SU-DHL-6 (cell line): Measurements from ENCODE around the gene DCUN1D5.

ENCODE experiments used
- H2AFZ ChIP-seq: fragments of 200-600 bp; sonication (generic); 2 replicates; pipeline ENCODE4 v1.6.1; 2014; ENCODE audit warnings: low read depth, mild to moderate bottlenecking, moderate library complexity, mixed read lengths, antibody characterized with exemption, low read length; ENCODE audit not compliant: severe bottlenecking
- H3F3A ChIP-seq: fragments of 200-600 bp; shearing (Covaris generic); 2 replicates; pipeline ENCODE4 v1.6.0; 2016; ENCODE audit warnings: antibody characterized with exemption, mild to moderate bottlenecking; ENCODE audit not compliant: insufficient read depth
- H3K27ac ChIP-seq: fragments of 200-600 bp; sonication (generic); 2 replicates; pipeline ENCODE4 v1.5.1; 2016; ENCODE audit warnings: low read depth, mild to moderate bottlenecking, low read length, moderate library complexity, mixed read lengths
- H3K27me3 ChIP-seq: fragments of 200-600 bp; sonication (generic), shearing (Covaris generic); 2 replicates; pipeline ENCODE4 v1.6.0; 2014; ENCODE audit warnings: mild to moderate bottlenecking, low read length
- H3K36me3 ChIP-seq: fragments of 200-600 bp; sonication (generic); 2 replicates; pipeline ENCODE4 v1.6.1; 2014; ENCODE audit warnings: mild to moderate bottlenecking, low read length, mixed read lengths
- H3K4me2 ChIP-seq: fragments of 300-600, 200-600 bp; shearing (Covaris generic), sonication (generic); 2 replicates; pipeline ENCODE4 v1.6.0; 2014; ENCODE audit warnings: low read length, low read depth, mild to moderate bottlenecking; ENCODE audit not compliant: poor library complexity, severe bottlenecking
- H3K4me3 ChIP-seq: fragments of 200-600 bp; sonication (generic); 2 replicates; pipeline ENCODE4 v1.5.1; 2014; ENCODE audit warnings: antibody characterized with exemption, low read length, mild to moderate bottlenecking, mixed read lengths; ENCODE audit not compliant: insufficient read depth, poor library complexity, severe bottlenecking
- H3K79me2 ChIP-seq: fragments of 200-600 bp; sonication (generic); 2 replicates; pipeline ENCODE4 v1.6.1; 2014; ENCODE audit warnings: mild to moderate bottlenecking, low read length, moderate library complexity; ENCODE audit not compliant: insufficient read depth
- H3K9ac ChIP-seq: fragments of 200-600 bp; sonication (generic); 2 replicates; pipeline ENCODE4 v1.7.0; 2014; ENCODE audit warnings: mild to moderate bottlenecking, low read length
- H3K9me2 ChIP-seq: fragments of 200-600 bp; sonication (generic); replicated peaks from 2 replicates; pipeline ENCODE4 v1.6.1; 2014; ENCODE audit warnings: low read length; ENCODE audit not compliant: insufficient read depth
- H3K9me3 ChIP-seq: fragments of 200-600 bp; sonication (generic); 2 replicates; pipeline ENCODE4 v1.6.1; 2014; ENCODE audit warnings: low read length, mixed read lengths; ENCODE audit not compliant: insufficient read depth
- H4K20me1 ChIP-seq: fragments of 200-600 bp; sonication (generic); 2 replicates; pipeline ENCODE4 v1.6.1; 2014; ENCODE audit warnings: low read depth, mild to moderate bottlenecking, antibody characterized with exemption, low read length, moderate library complexity, mixed read lengths
- EZH2phosphoT487 ChIP-seq: fragments of 200-600 bp; sonication (generic), shearing (Covaris generic); conservative IDR thresholded peaks from 2 replicates; pipeline ENCODE4 v1.6.1; 2018; ENCODE audit warnings: mild to moderate bottlenecking, antibody characterized with exemption, low read length, moderate library complexity, mixed read lengths
- TF ChIP-seq, protein P1 (sequence below): fragments of 200-600 bp; sonication (generic); IDR thresholded peaks from one replicate; pipeline ENCODE4 v1.5.1; 2017; ENCODE audit warnings: antibody characterized with exemption, mild to moderate bottlenecking, low read length, moderate library complexity; ENCODE audit not compliant: insufficient read depth, poor library complexity, severe bottlenecking

DCUN1D5 gene

DNA sequence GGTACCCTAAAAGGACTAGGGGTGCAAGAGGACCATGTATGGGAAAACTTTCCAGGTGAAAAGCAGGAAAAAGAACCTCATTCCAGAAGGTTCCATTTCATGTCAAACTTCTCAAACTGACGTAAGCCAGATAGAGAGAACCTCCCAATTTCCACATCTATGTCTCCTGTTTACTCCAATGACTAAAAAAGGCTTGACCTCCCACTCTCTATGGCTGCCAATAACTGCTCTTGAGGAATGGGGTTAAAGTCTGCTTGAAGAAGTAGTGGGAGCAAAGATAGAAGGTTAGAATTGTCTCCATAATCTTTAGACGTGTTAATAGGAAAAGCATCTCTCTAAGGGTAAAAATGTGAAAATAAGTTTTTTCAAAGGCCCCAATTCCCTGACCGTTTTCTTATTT is 38.0 kb downstream of the DCUN1D5 start:
- H3F3A ChIP-seq, result peaks cover 17% of the 10 kb centered on the region
- no peak overlapping the region for H3K4me2 ChIP-seq
- H3K9me2 ChIP-seq, result no peaks in the 10 kb centered on the region
- no peaks in the 10 kb centered on the region for H3K9me3 ChIP-seq
- peaks cover 9% of the 10 kb centered on the region; the same call in 1 of the 2 replicates for H3K36me3 ChIP-seq
- no peaks in the 10 kb centered on the region for H4K20me1 ChIP-seq
- no peak overlapping the region for H3K27ac ChIP-seq
- no peak overlapping the region for H3K4me3 ChIP-seq
- no peaks in the 10 kb centered on the region for H3K27me3 ChIP-seq
- H3K9ac ChIP-seq, result no peak overlapping the region
- TF ChIP-seq EZH2phosphoT487, result no peak
- TF ChIP-seq, protein P1, sequence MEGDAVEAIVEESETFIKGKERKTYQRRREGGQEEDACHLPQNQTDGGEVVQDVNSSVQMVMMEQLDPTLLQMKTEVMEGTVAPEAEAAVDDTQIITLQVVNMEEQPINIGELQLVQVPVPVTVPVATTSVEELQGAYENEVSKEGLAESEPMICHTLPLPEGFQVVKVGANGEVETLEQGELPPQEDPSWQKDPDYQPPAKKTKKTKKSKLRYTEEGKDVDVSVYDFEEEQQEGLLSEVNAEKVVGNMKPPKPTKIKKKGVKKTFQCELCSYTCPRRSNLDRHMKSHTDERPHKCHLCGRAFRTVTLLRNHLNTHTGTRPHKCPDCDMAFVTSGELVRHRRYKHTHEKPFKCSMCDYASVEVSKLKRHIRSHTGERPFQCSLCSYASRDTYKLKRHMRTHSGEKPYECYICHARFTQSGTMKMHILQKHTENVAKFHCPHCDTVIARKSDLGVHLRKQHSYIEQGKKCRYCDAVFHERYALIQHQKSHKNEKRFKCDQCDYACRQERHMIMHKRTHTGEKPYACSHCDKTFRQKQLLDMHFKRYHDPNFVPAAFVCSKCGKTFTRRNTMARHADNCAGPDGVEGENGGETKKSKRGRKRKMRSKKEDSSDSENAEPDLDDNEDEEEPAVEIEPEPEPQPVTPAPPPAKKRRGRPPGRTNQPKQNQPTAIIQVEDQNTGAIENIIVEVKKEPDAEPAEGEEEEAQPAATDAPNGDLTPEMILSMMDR, result no peak
- H2AFZ ChIP-seq, result no peak overlapping the region
- no peaks in the 10 kb centered on the region for H3K79me2 ChIP-seq

GRCh38 chr11:103051981-103052380 is 40.0 kb downstream of the DCUN1D5 start:
- H4K20me1 ChIP-seq, result no peaks in the 10 kb centered on the region
- H3K4me3 ChIP-seq, result no peak overlapping the region
- H3K4me2 ChIP-seq, result no peak overlapping the region
- H3K79me2 ChIP-seq, result no peaks in the 10 kb centered on the region
- no peak overlapping the region for H3K27ac ChIP-seq
- H3K27me3 ChIP-seq, result no peaks in the 10 kb centered on the region
- no peaks in the 10 kb centered on the region for H3K36me3 ChIP-seq
- no peak overlapping the region for H2AFZ ChIP-seq
- H3K9ac ChIP-seq, result no peak overlapping the region
- H3K9me3 ChIP-seq, result no peaks in the 10 kb centered on the region
- no peaks in the 10 kb centered on the region for H3K9me2 ChIP-seq
- H3F3A ChIP-seq, result peaks cover 13% of the 10 kb centered on the region
- TF ChIP-seq, protein P1, result no peak
- no peak for TF ChIP-seq EZH2phosphoT487

GRCh38 chr11:103051151-103051801 is 40.7 kb downstream of the DCUN1D5 start:
- no peaks in the 10 kb centered on the region for H4K20me1 ChIP-seq
- H3K27me3 ChIP-seq, result no peaks in the 10 kb centered on the region
- no peak overlapping the region for H3K9ac ChIP-seq
- H3K4me2 ChIP-seq, result no peak overlapping the region
- H3K79me2 ChIP-seq, result no peaks in the 10 kb centered on the region
- TF ChIP-seq, protein P1, result no peak
- TF ChIP-seq EZH2phosphoT487, result no peak
- no peaks in the 10 kb centered on the region for H3K9me2 ChIP-seq
- no peak overlapping the region for H2AFZ ChIP-seq
- H3K27ac ChIP-seq, result no peak overlapping the region
- no peaks in the 10 kb centered on the region for H3K36me3 ChIP-seq
- H3F3A ChIP-seq, result peaks cover 8% of the 10 kb centered on the region
- no peak overlapping the region for H3K4me3 ChIP-seq
- H3K9me3 ChIP-seq, result no peaks in the 10 kb centered on the region
